ENCODE results near the gene SYNGR2. TPM values are rescaled to one million over a fixed set of nuclear protein-coding genes. Genes with fewer than 3 reads are reported as not detected.

Gene SYNGR2, protein sequence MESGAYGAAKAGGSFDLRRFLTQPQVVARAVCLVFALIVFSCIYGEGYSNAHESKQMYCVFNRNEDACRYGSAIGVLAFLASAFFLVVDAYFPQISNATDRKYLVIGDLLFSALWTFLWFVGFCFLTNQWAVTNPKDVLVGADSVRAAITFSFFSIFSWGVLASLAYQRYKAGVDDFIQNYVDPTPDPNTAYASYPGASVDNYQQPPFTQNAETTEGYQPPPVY
- 116 TPM for total RNA-seq
- long read RNA-seq, transcript SYNGR2-201 (4 exons, 2,325 nt) = major isoform, 341 of 442 reads
- long read RNA-seq, transcript SYNGR2-204 (3 exons, 2,125 nt) = minor isoform, 33 of 442 reads
- long read RNA-seq, transcript SYNGR2-209 (1 exons, 3,036 nt) = minor isoform, 35 of 442 reads
- long read RNA-seq, partial matches to known transcripts = 22 of 442 reads
- long read RNA-seq, other reads (novel, unspliced or antisense) = 7 of 442 reads

DNA sequence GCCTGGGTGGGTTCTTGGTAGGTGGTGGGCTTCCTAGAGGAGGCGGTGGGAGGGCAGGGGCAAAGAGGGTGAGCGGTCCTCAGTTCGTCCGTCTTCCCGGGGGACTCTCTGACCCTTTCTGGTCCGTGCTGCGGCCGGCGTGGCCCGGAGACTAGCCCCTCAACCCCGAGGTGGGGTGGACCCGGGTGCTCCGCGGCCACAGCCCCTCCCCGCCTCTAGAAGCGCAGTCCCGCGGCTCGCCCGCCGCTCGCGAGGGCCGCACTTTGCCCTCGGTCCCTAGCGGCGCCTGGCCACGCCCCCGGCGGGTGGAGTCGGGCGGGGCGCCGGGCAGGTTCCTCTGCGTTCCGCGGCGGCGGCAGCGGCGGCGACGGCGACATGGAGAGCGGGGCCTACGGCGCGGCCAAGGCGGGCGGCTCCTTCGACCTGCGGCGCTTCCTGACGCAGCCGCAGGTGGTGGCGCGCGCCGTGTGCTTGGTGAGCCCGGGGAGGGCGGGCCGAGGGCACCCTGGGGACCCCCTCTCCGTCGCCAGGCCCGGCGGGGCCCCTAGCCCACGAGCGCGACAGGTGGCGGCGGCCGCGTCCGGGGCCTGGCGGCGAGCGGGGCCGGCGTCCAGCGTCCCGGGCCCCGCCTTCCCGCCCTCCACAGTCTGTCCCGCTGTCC is at the start of gene SYNGR2:
Gene SYNGR2 (plus strand): TSS at position 340 of the 661 bp plus-strand sequence. CDS start 36 bp downstream, at position 376.
- DNase-seq (ENCODE audit: low spot score) = peak; percentile 95
- intact Hi-C loops (cut with DNase I) = loop anchor here (2.0 kb wide), 1 partner anchor 40 kb away; the partner anchor contains the start of gene TMC6

DNA sequence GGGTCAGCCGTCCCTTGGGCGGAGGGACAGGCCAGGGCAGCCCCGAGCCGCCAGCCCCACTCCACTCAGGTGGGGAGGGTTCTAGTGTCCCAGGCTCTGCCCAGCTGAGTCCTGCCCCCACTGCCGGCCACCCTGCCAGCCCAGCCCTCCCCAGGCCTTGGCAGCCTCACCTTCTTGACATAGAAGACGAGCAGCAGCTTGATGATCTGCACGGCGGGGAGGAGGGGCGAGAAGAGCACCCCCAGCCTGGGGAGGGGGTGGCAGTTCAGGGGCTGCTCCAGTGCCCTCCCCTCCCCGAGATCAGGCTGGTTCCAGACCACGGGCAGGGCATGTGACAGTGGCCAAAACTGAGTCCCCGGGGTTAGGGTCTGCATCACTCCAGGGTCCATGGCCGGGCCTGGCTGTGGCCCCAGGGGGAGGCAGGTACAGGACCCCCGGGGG is 49.6 kb upstream of the SYNGR2 start:
- intact Hi-C loops (cut with DNase I) = no loop called here
- no peak for DNase-seq (ENCODE audit: low spot score)

DNA sequence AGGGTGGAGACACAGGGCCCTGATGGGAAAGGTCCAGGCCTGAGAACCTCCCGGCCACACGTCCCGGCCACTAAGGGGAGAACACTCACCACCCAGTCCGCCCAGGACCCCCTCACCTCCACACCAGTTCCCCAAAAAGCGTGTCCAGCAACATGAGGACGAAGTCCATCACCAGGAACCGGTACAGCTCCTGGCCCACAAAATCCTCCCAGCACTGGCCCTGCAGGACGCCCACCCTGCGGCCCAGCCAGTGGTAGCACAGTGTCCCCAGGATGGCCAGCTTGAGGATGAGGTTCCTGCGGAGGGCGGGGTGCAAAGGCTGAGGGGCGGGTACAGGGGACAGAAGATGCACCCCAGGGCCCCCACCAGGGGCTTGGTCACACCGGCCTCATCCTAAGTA is 47.8 kb upstream of the SYNGR2 start:
- intact Hi-C loops (cut with DNase I) = no loop called here
- no peak for DNase-seq (ENCODE audit: low spot score)

DNA sequence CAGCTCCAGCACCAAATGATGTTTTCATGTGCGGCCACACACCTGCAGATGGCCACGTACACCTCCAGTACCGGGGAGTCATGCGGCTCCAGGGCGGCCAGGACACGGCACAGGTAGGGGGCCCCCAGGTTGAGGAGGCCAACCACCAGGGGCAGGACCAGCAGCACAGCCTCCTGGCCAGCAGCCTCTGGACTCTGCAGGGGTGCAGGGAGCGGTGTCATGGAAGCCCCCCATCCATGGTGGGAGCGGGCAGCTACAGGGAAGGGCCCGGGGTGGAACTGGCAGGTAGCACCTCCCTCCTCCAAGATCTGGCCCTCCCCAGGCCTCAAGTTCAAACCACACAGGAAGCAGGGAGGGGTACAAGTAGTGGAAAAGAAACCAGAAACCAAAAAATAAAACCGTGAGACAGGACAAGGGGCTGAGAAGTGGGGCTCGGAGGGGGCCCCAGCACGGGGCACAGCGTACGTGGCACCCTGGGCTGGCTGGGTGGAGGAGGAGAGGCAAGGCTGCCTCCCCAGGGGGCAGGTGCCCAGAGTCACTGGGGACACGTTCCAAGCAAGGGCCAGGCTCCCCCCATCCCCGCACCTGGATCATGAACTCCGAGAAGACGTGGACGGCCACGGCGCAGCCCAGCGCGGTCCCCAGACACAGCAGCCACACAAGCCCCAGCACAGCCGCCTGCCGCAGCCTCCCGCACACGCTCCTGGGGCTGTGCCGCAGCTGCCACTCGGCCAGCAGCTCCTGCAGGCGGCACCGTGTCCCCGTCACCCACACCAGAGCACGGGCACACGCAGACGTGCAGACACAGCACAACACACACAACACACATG is 47.2 kb upstream of the SYNGR2 start:
- intact Hi-C loops (cut with DNase I) = no loop called here
- DNase-seq (ENCODE audit: low spot score) = no peak

GRCh38 chr17:78121801-78122215 is 46.6 kb upstream of the SYNGR2 start:
- DNase-seq (ENCODE audit: low spot score) = no peak
- intact Hi-C loops (cut with DNase I) = no loop called here

GRCh38 chr17:78122216-78122930 is 46.0 kb upstream of the SYNGR2 start:
- DNase-seq (ENCODE audit: low spot score) = no peak
- intact Hi-C loops (cut with DNase I) = no loop called here

- no peak for DNase-seq (ENCODE audit: low spot score)
- intact Hi-C loops (cut with DNase I) = no loop called here
Observed at GRCh38 chr17:78122931-78123249, 45.5 kb upstream of the SYNGR2 start.

DNA sequence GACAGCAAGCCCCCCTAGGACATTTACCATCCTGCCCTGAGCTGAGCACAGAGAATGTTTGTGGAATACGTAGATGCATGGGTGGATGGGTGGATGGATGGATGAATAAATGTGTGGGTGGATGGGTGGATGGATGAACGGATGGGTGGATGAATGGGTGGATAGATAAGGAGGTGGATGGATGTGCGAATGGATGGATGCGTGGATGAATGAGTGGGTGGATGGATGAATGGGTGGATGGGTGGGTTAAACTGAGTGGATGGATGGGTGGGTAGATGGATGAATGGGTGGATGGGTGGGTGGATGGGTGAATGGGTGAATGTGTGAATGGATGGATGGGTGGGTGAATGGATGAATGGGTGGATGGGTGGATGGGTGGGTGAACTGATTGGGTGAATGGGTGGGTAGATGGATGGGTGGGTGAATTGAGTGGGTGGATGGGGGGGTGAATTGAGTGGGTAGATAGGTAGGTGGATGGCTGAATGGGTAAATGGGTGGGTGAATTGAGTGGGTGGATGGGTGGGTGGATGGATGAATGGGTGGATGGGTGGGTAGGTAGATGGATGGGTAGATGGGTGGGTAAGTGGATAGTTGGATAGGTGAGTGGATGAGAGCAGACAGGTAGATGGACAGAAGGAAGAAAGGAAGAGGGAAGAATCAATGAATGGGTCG is 45.0 kb upstream of the SYNGR2 start:
- intact Hi-C loops (cut with DNase I) = no loop called here
- DNase-seq (ENCODE audit: low spot score) = no peak

- no peak for DNase-seq (ENCODE audit: low spot score)
- intact Hi-C loops (cut with DNase I) = no loop called here
Observed at GRCh38 chr17:78124081-78124835, 44.1 kb upstream of the SYNGR2 start.

- intact Hi-C loops (cut with DNase I) = no loop called here
- no peak for DNase-seq (ENCODE audit: low spot score)
Observed at GRCh38 chr17:78124836-78125137, 43.6 kb upstream of the SYNGR2 start.

DNA sequence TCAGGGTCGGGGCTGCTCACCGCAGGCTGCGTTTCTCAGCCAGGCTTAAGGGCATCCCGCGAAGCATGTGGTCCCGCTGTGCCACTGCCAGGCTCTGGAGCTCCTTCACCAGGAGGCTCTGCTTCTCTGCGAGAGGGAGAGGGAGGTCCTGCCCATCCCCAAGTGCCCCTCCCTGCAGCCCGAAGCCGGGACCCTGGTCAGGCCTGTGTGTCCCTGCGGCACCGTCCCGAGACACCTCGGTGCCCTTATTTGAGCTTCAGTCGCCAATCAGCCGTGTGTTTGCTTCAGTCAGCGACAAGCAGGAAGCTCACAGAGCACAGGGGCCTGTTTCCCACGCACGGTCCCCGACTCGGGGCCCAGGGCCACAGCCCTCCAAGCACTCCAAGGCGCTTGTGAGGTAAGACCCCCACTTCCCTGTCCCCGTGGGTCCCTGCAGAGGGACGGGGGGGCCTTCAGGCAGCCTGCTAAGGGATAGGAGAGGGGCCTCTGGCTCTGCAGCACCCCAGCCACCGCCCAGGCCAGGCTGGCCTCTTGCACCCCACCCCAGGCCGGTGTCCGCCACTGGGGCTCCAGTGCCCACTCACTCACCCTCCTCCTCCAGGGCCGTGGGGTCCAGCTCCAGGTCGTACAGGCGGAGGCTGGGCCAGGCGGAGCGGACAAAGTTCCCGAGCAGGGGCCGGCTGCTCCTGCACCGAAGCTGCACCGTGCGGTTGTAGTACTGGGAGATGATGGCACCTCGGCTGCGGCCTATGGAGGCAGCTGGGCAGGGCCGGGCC is 43.1 kb upstream of the SYNGR2 start:
- DNase-seq (ENCODE audit: low spot score) = no peak
- intact Hi-C loops (cut with DNase I) = no loop called here

DNA sequence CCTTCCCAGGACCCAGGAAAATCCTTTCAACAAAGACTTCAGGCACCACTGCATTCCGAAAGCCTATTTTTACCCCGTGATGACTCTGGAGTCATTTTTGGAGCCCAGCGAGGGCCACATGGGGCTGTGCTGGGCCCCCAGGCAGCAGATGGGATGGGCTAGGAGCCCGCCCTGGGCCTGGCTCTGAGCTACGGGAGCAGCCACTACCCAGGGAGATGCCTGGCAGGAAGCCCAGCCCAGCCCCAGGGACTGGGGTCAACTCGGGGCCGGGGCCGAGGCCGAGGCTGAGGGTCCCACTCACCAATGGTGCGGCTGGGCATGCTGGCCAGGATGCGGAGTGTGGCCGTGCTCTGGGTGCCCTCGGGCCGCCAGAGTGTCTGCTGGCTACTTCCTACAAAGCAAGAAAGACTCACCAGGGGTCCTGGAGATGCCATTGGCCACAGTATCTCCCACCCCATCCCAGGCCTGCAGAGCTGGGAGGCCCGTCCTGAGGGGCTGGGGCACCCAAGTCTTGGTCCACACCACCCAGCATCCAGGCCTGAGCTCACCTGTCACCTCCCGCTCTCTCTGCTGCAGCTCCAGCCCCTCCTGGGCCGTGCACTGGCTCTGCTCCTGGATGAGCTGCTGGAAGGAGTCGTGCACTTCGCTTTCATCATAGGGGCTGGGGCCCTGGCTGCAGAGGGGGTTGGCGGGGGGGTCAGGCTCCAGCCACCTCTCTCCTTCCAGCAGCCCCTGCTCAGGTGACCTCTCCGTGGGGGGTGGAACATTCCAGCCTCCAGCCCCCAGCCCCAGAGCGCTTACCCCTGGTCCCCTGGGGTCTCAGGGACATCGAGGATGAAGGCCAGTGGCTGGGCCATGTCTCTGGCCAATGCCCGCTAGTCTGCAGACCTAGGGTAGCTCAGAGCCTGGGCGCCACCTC is 42.1 kb upstream of the SYNGR2 start:
- intact Hi-C loops (cut with DNase I) = no loop called here
- DNase-seq (ENCODE audit: low spot score) = no peak

DNA sequence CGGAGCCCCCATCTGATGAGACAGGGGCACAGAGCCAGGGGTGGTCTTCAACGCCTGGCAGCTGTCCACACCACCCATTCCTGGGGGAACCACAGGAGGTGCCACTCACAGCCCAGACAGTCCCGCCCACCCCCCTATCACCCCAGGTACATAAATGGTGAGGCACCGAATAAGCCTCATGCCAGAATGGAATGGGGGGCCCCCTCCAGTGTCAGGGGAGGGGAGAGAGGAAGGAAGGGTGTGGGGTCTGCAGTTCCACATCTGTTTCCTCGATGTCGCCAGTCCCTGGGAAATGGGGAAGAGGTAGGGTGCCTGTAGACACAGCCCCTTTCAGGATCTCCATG is 41.5 kb upstream of the SYNGR2 start:
- DNase-seq (ENCODE audit: low spot score) = no peak
- intact Hi-C loops (cut with DNase I) = no loop called here

DNA sequence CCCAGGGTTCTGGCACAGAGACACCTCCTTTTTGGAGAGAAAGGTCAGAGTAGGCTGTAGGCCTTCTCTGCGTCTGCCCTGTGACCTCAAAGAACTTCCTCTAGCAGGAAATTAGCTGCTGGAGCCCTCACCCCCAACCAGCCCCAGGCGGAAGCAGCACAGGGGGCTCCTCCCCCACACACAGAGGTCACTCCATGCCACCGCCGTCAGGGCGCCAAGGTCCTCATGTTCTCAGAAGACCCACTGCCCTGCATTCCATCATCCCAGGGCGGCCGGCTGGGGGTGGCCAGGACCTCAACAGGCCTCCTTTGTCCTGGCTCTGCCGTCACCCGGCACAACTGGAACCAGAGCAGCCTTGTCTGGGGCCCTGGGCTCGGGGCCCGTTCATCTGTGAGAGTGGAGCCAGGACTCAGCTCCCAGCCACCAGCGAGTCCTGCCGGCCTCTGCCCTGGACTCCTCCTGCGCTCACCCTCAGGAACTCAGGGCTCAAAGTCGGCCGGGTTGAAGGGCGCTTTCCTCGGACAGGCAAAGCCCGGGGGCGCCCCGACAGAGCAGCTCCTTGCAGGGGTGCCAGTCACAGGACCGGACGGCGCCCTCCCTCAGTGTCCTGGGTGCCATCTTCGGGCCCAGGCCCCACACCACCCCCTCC is 41.0 kb upstream of the SYNGR2 start:
- intact Hi-C loops (cut with DNase I) = no loop called here
- DNase-seq (ENCODE audit: low spot score) = peak; percentile 91

- intact Hi-C loops (cut with DNase I) = loop anchor here (2.0 kb wide), 1 partner anchor 41 kb away; the partner anchor contains the start of gene SYNGR2
- peak; percentile 79 for DNase-seq (ENCODE audit: low spot score)
Observed at GRCh38 chr17:78127888-78128550, 40.4 kb upstream of the SYNGR2 start.
